IMR-90 (cell line): ENCODE data around the gene LONP1.

ENCODE experiments used
- BHLHE40 ChIP-seq: fragments of 150-350 bp; IDR thresholded peaks from 2 replicates; pipeline ENCODE4 v1.6.1; 2016; ENCODE audit warnings: mild to moderate bottlenecking, low read depth, low read length
- CEBPB ChIP-seq: IDR thresholded peaks from 2 replicates; pipeline ENCODE4 v1.6.1; 2012; ENCODE audit warnings: low read depth, low read length, improper control_type of control experiment
- CHD1 ChIP-seq: IDR thresholded peaks from 2 replicates; pipeline ENCODE4 v1.6.1; 2012; ENCODE audit warnings: low read depth, low read length, improper control_type of control experiment
- CTCF ChIP-seq: conservative IDR thresholded peaks from 2 replicates; pipeline ENCODE4 v1.5.1; 2012; ENCODE audit warnings: mild to moderate bottlenecking, low read depth, low read length, improper control_type of control experiment
- FOS ChIP-seq: fragments of 150-350 bp; IDR thresholded peaks from 2 replicates; pipeline ENCODE4 v1.6.1; 2016; ENCODE audit warnings: low read depth, low read length
- MAFK ChIP-seq: IDR thresholded peaks from 2 replicates; pipeline ENCODE4 v1.6.1; 2012; ENCODE audit warnings: low read depth, low read length, improper control_type of control experiment
- MAZ ChIP-seq: IDR thresholded peaks from 2 replicates; pipeline ENCODE4 v1.6.1; 2012; ENCODE audit warnings: low read depth, mild to moderate bottlenecking, low read length, improper control_type of control experiment, moderate library complexity, borderline replicate concordance
- MXI1 ChIP-seq: IDR thresholded peaks from 2 replicates; pipeline ENCODE4 v1.6.1; 2012; ENCODE audit warnings: low read depth, mild to moderate bottlenecking, low read length, moderate library complexity, borderline replicate concordance
- POLR2A ChIP-seq: IDR thresholded peaks from 2 replicates; pipeline ENCODE4 v1.6.1; 2012; ENCODE audit warnings: mild to moderate bottlenecking, low read depth, low read length
- RAD21 ChIP-seq: IDR thresholded peaks from 2 replicates; pipeline ENCODE4 v1.6.1; 2012; ENCODE audit warnings: low read length, improper control_type of control experiment
- RCOR1 ChIP-seq: IDR thresholded peaks from 2 replicates; pipeline ENCODE4 v1.6.1; 2012; ENCODE audit warnings: mild to moderate bottlenecking, low read length, improper control_type of control experiment; ENCODE audit not compliant: insufficient replicate concordance
- RFX5 ChIP-seq: IDR thresholded peaks from 2 replicates; pipeline ENCODE4 v1.8.0; 2012; ENCODE audit warnings: low read depth, mild to moderate bottlenecking, low read length, moderate library complexity
- SMC3 ChIP-seq: fragments of 150-350 bp; IDR thresholded peaks from 2 replicates; pipeline ENCODE4 v1.6.1; 2016; ENCODE audit warnings: low read depth, mild to moderate bottlenecking, antibody characterized with exemption, low read length, moderate library complexity
- USF2 ChIP-seq: fragments of 150-350 bp; IDR thresholded peaks from 2 replicates; pipeline ENCODE4 v1.6.1; 2017; ENCODE audit warnings: mild to moderate bottlenecking, antibody characterized with exemption, low read length, low read depth

- TF ChIP-seq CTCF (no peak), MXI1 (no peak; the same call in 1 of the 2 replicates), POLR2A (no peak), CEBPB (no peak), BHLHE40 (no peak), USF2 (no peak), CHD1 (no peak), RAD21 (no peak), FOS (no peak), RCOR1 (no peak), SMC3 (no peak), MAZ (no peak), RFX5 (no peak), MAFK (no peak)
These were observed 39.9 kb downstream of the LONP1 start for GRCh38 chr19:5680084-5680436.
